T-helper 2 cell treated with Interferon-gamma antibody and Interleukin-4, amounts not matched to agents 100 ng/mL and 5 ng/mL, for 36 hours (primary cell): Measurements from ENCODE around the gene PIP4K2B. TPM values are rescaled to one million over a fixed set of nuclear protein-coding genes. Genes with fewer than 3 reads are reported as not detected.

Source experiments
- intact Hi-C: fragments of 100-400 bp; cut with micrococcal nuclease; formaldehyde crosslinking; loops from one replicate; pipeline ENCODE4 v1.15.1; 2023
- total RNA-seq: library from RNA; stranded (reverse); gene quantifications from 2 replicates; pipeline ENCODE4 v1.2.3, GENCODE V29; 2022

The PIP4K2B gene
- total RNA-seq, 1 donor from 2014 or later: 40.6 TPM

DNA sequence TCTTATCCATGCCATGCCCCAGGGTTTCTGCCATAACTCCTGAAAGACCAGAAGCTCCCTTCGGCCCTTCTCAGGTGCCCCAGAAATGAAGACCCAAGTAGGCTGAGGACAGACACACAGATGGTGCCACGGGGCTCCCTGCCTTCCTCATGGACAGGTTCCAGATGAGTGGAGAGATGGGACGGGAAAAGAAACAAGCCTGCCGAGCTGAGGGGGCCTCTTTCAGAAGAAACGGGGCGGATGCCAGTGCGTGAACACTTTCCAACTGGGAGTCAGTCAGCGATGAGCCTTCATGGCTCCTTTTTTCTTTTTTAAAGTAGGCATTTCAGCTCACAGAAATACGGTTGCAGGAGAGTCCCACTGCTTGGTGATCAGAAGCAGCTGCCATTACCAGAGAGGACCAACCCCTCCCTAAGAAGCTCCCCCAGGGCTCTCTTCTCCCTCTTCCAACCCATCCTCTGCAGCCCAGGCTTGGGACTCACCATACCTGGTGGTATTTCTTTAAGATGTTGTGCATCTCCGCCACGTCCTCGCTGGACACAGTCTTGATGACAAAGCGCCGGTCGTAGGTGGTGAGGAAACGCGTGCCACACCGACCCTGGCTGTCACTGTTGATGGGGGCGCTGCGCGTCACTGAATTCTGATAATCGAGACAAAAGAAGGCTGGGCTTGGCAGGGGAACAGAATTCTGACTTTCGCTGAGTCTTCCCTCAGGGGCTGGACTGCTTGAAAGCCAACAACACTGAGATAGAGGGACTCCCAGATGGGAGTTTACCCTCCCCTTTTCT is 19.2 kb downstream of the PIP4K2B start:
- intact Hi-C loops: no loop called here

DNA sequence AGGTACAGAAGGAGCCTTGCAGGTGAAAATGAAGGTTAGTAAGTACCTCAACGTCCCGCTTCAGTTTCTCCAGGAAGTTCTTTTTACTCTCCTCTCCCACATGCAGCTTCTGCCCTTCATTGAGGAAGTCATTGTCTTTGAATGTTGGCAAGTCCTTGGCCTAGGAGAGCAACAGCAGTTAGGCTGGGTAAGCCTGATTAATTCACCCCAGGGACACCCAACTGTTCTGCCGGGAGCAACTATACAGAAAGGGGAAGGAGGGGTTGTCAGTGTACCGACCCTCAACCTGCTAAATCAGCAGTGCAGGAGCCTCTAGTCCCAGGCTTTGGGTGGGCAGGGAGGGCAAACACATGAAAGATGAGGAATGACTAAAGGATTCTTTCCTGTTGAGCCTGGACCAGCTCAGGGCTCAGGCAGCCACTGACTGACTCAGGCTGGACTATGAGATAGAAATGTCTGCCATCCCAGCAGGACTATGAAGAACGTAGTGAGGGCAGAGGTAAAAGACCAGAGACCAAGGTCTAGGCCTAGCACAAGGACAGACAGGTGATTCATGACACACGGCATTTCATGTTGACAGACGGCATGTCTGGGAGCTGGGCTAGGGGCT is 21.6 kb downstream of the PIP4K2B start:
- intact Hi-C loops: no loop called here

DNA sequence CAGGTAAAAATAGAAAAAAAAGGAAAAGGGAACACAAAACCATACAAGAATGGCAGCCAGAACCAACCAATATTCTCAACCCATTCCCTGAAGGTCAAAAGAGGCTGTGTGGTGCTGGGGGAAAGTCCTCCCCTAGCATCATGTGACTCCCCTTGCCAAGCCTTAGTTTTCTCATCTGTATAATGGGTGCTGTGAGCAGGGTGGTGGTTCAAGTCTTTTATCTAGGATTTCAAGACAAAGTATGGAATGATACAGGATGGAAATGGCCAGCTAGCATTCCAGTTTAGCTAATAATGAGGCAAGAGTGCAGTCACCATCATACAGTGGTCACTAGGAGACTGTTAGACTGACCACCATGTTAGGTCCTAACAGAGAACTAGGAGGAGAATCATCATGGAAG is 26.1 kb downstream of the PIP4K2B start:
- intact Hi-C loops: no loop called here

DNA sequence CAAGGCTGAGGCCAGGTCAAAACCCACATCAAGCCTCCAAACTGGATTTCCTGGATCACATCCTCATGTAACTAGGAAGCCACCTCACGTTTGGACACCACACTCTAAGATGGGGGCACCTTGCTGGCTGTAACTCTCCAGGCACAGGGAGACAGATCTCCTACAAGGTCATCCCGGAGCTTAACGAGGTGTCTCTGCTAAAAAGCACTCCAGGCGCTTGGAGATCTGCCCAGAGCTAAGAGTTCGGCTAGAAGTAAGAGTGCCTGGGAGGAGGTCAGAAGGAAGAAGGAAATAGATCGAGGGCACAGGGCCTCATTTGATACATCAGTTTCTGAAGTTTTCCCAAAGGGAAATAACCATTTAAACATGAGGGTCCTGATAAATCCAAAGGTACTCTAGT is 30.9 kb downstream of the PIP4K2B start:
- intact Hi-C loops: no loop called here

DNA sequence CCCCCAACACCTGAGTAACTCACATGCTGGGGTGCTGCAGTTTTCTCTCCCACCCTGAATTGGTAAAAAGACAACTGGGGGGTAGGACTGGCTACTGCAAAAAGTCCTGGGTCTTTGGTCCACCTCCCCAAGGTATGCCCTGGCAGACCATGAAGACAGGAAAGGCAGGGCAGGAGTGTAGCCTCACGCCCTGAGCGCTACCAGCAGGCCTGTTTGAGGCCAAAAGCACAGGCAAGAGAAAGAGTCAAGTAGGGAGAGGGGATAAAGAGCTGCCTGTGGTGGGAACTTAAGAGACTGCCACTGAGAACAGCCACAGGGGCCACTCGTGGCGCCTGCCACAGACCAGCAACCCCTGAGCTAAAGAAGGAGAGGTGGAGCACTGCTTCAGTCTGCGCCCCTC is 33.0 kb downstream of the PIP4K2B start:
- intact Hi-C loops: no loop called here

DNA sequence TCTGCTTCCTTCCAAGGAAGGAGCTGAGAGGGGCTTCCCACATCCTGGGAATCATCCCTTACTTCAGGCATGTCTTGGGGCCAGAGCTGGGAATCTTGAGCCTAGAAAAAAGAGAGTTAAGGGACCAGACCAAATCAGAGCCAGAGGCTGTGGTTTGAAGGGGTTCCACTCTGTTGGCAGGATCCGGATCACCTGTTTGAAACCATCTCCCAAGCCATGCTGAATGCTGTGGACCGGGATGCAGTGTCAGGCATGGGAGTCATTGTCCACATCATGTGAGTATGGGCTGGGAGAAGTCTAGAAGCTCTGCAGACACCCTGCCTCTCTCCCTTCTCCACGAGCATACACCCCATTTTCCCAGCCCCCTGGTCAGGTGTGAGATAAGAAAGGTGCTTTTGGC is 37.1 kb downstream of the PIP4K2B start:
- intact Hi-C loops: no loop called here

DNA sequence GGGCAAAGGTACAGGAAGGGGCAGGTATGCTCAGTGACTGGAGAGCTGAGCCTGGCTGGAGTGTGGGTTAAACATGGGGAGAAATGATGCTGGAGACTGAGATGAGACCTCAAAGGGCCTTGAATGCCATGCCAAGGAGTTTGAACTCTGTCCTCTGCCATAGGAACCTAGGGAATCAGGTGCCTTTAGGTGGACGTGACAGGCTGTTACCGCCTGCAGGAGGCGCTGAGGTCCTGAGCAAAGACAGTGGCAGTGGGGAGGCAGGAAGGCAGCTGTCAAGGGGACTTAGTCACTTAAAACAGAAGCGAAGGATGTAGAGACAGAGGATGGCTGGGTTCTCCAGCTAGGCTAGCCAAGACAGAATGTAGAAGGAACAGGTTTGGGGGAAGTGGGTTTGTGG is 37.7 kb downstream of the PIP4K2B start:
- intact Hi-C loops: no loop called here

DNA sequence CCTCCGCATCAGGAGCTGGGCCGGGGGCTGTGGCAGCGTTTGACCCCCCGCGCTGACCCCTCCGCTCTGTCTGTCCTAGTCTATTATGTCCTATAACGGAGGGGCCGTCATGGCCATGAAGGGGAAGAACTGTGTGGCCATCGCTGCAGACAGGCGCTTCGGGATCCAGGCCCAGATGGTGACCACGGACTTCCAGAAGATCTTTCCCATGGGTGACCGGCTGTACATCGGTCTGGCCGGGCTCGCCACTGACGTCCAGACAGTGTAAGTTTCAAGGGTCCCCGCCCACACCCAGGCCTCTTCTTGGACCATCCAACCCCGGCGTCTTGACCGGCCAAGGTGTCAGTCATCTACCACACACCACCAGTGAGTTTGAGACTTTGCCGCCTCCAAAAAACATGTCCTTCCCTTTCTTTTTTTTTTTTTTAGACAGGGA is 46.3 kb downstream of the PIP4K2B start:
- intact Hi-C loops: loop anchor here (2.0 to 5.0 kb wide), 4 partner anchors 24 to 699 kb away; partner anchors contain the start of genes CWC25 and MED1

DNA sequence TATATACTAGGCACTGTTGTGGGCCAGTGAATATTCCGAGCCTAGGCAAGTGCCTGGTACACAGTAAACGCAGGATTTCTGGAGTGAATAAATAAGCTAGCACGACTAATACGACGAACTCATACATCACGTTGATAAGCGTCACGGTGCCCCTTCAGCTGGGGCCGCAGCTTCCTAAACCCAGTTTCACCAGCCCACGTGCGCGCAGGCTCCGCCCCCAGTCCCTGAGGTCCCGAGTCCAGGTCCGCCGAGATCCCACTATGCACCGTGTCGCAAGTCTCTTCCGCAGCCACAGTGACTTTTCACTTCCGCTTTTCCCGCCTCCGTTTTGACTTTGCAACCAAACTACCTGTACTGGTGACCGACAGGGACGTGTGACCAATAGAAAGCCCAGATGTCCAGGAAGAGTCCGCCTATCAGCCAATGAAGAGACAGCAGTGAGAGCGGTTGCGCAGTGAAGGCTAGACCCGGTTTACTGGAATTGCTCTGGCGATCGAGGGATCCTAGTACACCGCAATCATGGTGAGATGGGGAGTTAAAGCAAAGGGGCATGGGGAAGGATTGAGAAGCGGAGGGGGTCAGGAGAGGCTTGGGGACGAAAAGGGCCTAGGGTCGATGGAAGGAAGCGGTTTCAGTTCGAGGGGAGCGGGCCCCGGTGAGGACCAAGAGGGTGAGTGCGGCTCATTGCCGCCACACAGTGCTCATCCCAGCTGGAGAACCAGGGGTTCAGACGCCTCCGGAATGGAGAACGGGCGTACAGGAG is 46.9 kb downstream of the PIP4K2B start, which contains the start of gene PSMB3:
TSS of gene PSMB3 (plus strand) at position 434 of the 763 bp plus-strand sequence. CDS start at position 520, 86 bp downstream.
- intact Hi-C loops: loop anchor here (1.0 to 5.0 kb wide), 7 partner anchors 24 to 700 kb away; partner anchors contain the start of genes CWC25, MED1 and PIP4K2B

DNA sequence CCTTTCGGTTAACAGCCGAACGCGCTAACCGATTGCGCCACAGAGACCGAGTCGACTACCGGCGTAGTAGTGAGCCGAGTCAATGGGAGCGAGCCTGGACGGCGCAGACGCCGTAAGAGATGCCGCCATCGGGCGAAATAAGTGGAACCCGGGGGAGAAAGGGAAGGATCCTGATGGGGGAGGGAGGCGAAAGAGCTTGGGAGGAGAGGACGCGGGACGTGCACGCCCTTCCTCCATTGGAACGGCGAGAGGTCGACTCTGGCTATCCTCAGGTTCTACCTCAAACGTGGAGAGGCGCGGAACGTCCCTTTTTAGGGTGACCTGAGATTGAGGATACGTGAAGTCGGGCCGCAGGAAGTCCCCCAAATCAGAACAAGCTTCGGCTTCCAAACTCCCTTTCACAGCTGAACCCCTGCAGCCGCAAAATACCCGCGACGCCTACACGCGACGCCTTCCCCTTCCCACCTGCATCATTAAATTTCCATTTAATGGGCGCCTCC is 47.5 kb downstream of the PIP4K2B start:
- intact Hi-C loops: loop anchor here (1.0 to 5.0 kb wide), 9 partner anchors 23 to 700 kb away; partner anchors contain the start of genes CWC25, MED1 and PIP4K2B

DNA sequence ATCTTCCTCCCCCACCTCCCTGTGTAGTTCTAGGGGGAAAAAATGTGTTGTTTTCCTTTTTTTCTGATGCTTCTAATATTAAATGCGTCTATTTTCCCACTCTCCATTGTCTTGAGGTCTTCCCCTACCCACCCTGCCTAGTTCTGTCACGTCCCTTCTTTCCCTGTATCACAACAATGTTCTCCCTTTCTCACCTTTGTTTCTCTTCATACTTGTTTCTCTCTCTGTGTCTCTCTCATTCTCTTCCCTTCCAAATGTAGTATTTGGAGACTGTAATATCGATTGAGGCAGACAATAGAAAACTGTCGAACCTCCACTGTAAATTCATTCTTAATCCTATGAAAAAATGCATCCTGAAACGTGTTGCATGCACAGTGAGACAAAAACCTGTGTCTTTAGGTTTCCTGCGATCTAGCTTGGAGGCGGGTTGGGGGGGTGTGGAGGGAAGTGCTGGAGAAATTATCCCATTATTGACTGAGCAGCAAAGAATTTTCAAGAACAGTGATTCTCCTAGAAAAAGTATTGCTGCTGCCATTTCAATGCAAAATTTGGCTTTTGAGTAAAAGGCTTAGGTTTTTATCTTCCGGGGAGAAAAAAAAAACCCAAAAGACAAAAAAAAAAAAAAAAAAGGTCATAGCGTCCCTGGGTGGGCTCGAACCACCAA is 48.1 kb downstream of the PIP4K2B start:
- intact Hi-C loops: loop anchor here (1.0 to 5.0 kb wide), 4 partner anchors 76 to 701 kb away; partner anchors contain the start of gene MED1

DNA sequence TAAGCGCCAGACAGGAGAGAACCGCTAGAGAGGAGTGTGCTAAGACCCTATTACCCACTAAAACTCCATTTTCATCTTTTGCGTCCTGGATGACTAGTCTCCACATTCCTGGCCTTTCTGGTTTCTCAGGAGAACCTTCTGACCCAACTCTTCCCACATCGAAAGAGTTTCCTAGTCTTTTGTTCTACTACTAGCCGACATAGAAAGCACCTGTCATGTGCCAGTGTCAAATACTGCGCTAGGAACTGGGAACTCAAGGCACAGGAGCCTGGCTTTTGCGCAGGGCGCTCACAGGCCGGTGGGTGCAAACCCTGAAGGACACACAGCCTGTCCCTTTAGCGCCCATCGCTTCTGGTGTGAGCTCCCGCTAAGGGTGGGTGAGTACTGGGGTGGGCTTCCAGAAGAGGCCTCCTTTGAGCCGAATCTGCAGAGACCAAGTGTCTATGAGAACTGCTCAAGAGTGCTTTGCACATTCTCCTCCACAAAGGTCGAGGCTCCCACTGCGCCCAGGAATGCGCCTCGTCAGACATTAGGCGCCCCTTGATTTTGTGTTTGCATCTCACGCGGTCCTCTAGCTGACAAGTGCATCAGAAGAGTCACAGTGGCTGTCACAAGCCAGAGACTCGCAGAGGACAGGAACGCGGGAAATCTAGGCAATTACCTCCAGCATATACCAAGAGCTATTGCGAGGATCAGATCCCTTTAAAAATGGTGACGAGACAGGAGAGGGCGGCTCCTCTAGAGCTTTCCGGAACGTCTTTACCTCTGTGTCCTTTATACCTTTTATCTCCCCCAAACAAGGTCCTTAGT is 48.8 kb downstream of the PIP4K2B start:
- intact Hi-C loops: loop anchor here (1.0 to 5.0 kb wide), 4 partner anchors 75 to 702 kb away; partner anchors contain the start of gene MED1

DNA sequence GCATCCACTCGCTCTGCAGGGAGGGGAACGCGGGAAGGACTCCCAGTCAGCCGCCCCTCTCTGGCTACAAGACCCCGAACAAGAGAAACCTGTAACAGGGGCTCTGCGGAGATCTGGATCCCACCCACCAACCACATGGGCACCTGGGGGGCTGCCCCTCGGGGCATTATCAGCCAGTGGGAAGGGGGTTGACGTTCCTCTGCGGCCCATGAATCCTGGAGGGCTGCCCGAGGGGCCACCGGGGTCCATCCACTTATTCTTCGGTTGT is 49.4 kb downstream of the PIP4K2B start:
- intact Hi-C loops: loop anchor here (5.0 kb wide), 2 partner anchors 193 to 702 kb away; partner anchors contain the start of gene MED1

DNA sequence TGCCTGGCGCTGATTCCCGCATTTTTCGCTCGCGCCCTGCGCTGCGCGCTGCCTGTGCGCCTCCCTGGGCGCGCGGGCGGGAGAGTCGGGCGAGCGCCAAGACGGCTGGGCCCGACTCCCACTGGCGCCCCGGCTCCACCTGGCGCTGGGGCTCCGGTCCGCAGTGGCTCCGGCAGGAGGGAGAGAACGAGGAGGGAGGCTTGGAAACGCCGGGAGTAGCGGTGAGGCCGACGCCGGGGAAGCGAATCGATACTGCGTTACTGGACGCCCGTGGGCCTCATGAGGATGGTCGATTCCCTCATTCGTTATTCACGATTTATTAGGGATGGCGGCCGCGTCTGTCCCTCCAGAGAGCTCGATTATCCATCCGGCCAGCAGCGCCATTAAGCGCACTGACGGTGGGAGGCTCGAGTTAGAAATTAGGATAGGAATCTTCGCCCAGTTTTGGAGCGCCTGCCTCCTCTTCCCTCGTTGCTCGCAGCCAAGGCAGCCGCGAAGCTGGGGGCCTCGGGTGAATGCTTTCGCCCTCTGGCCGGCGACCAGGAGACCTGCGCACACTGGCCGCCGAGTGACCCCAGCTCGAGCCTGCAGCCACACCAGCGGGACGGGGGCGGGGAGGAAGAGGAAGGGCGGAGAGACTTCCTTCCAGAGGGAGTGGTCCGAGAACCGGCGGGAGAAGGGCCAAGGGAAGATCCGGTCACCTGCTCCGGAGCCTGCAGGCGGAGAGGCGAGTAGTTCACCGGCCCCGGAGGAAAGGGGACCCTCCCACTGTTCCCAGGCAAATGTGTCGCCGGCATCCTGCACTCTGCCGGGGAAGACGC is 49.9 kb downstream of the PIP4K2B start:
- intact Hi-C loops: loop anchor here (5.0 kb wide), 2 partner anchors 192 to 703 kb away; partner anchors contain the start of gene MED1

DNA sequence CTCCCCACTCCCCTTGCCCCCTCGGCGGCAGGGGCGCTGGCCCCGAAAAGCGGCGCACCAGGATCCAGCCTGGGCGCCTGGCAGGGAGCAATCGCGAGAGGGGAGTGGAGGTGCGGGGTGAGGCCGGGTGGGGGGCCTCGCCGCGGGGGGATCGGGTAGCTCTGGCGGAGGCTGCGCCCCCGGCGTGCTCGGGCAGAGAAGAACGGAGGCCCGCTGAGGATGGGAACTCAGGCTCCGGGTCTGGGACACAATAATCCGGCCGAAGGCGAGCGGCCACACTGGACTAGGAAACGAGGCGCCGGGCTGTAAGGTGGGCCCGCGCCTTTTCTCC is 50.5 kb downstream of the PIP4K2B start:
- intact Hi-C loops: no loop called here

DNA sequence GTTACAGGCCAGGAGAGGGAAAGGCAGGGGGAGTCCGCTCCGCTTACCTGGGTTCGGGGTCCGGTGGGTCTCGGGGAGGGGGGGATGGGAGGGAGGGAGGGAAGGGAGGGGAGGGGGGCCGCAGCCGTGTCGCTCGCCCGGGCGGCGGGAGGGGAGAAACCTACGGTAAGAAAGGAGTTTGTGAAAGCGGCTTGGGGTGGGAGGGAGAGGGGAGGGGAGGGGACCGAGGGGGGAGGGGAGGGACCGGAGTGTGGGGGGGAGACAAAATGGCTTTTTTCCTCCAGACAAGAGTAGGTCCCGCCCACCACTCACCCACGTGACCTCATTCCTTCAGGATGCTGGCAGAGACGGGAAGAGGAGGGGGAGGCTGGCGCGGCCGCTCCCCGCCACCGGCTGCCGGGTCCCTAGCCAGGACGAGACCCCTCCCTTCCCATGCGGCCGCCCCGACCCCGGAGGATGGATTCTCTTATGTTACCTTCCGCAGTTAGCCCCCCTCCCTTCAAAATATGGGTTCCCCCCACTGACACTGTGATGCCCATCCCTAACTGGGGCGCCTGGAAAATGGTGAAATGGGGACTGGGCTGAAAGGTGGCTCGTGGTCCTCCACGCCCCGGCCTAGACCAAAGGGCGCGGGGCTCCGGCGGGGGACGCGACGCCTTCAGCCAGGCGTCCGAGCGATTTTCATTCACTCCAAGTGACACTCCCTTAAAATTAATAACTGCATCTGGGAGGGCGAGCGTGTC is 51.0 kb downstream of the PIP4K2B start, which contains the start of gene PCGF2:
TSS of gene PCGF2 (minus strand) at position 188 of the 743 bp plus-strand sequence. CDS start 7,934 bp downstream, outside the sequence.
- intact Hi-C loops: no loop called here

DNA sequence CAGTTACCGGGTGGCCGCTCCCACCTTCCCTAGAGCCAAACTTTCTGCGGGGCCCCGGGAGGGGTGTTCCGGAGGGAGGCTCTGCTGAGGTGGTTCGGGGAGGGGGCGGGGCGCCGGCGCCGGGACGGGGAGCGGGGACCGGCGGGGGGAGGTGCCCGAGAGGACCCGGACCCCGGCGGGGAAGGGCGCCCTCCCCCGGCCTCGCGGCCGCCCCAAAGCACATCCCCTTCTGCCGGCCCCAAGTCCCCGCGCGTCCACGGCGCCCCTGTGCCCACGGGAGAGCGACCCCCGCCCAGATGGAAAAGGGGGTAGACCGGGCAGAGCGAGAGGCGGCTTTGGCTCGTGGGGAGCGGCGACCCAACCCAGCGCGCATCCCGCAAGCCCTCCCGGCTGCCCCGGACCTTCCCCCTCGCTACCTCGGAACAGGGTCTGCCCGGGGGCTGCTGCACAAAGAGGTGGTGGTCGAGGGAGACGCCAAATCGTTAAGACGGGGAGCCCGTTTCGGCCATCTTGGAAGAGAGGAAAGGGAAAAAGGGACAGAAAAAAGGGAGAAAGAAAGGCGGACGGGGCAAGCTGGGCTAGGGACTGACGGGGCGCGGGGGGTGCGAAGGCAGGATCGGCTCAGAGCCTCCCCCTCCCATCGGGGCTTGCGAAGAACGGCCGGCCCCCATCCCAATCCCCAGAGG is 51.8 kb downstream of the PIP4K2B start:
- intact Hi-C loops: no loop called here
